Measurements from ENCODE around the gene PRR22. TPM values are rescaled to one million over a fixed set of nuclear protein-coding genes. Genes with fewer than 3 reads are reported as not detected.

Gene PRR22
- total RNA-seq, 1 experiment from 2014 or later, result 13.5 TPM

DNA sequence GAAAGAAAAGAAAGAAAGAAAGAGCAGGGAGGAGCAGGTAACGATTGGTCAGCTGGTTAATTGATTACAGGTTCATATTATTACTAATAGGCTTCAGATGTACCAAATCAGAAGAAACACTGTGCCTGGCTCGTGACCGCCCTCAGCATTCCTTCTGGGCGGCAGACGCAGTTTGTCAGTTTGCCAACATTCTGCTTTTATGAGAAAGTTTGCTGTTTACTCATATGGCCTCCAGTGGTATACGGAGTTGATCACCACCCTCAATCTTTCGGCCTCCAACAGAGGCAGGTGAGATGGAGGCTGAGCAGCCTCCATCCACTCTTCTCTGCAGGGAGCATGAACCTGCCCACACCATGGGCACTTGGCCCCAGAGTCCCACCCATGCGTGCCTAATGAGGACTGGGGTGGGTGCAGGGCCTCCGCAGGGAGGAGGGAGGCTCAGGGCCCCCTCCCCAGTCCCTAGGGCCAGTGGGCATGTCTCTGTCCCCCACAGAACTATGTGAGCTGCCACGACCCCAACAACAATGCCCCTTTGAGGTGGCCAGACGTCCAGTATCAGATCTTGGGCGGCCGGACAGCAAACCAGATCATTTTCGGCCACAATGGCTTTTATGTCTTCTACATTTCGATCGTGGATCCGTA lies 8.8 kb downstream of the PRR22 start:
- ChIA-PET CTCF (interaction anchor here (2.1 to 3.1 kb wide), 2 partner anchors 18 to 28 kb away, joined by 8 to 20 read pairs; no protein-coding TSS in a partner anchor), POLR2A (interaction anchor here (1.2 kb wide), 1 partner anchor 52 kb away, joined by 3 read pairs; no protein-coding TSS in a partner anchor), RAD21 (ENCODE audit: low non-redundant PET in 1 of 2, low total read pairs in 2 of 2, uncharacterized antibody in 2 of 2, unreplicated experiment in 2 of 2) (interaction anchor here in 1 of 2 experiments (0.6 kb wide), 1 partner anchor 18 kb away, joined by 3 read pairs; no protein-coding TSS in a partner anchor)
- Histone ChIP-seq H3K27ac (ENCODE audit: low read depth, low read length) (no peak overlapping the region), H2AFZ (ENCODE audit: low read depth, low read length, poor library complexity, severe bottlenecking) (no peak overlapping the region), H3K4me2 (ENCODE audit: low read length) (no peak overlapping the region), H3K9me3 (ENCODE audit: control insufficient read depth in 1 of 2, insufficient read depth in 1 of 2, low read depth in 1 of 2, low read length in 2 of 2) (no peaks in the 10 kb centered on the region), H3K36me3 (ENCODE audit: control insufficient read depth in 1 of 2, insufficient read depth in 2 of 2, low read length in 2 of 2) (no peaks in the 10 kb centered on the region), H3K4me3 (replicated peaks in 1 of 2; ENCODE audit: low read depth in 1 of 2, low read length in 2 of 2) (no peak overlapping the region), H3K9me2 (ENCODE audit: insufficient read depth) (no peaks in the 10 kb centered on the region), H3K79me2 (ENCODE audit: insufficient read depth, low read length) (no peaks in the 10 kb centered on the region), H3K9ac (ENCODE audit: low read length) (no peak overlapping the region), H3K4me1 (ENCODE audit: control insufficient read depth in 1 of 2, insufficient read depth in 2 of 2, low read length in 2 of 2) (peaks cover 0 to 11% of the 10 kb centered on the region in 2 experiments; a peak in 3 of 4 replicates), H3K27me3 (ENCODE audit: insufficient read depth, low read length) (no peaks in the 10 kb centered on the region), H4K20me1 (ENCODE audit: insufficient read depth) (no peaks in the 10 kb centered on the region)
- DNase-seq (ENCODE audit: low read depth, low spot score) (no peak), ATAC-seq (no peak)
- no TSS peak for BruUV-seq (replicated peaks)
- no peak for TF ChIP-seq TCF7L2 (IDR thresholded peaks at IDR 0.05; ENCODE audit: borderline replicate concordance, extremely low read depth, insufficient read depth, insufficient read length)
- TF ChIP-seq, protein P1, sequence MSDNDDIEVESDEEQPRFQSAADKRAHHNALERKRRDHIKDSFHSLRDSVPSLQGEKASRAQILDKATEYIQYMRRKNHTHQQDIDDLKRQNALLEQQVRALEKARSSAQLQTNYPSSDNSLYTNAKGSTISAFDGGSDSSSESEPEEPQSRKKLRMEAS (IDR thresholded peaks at IDR 0.05), result no peak
- TF ChIP-seq, protein P2, sequence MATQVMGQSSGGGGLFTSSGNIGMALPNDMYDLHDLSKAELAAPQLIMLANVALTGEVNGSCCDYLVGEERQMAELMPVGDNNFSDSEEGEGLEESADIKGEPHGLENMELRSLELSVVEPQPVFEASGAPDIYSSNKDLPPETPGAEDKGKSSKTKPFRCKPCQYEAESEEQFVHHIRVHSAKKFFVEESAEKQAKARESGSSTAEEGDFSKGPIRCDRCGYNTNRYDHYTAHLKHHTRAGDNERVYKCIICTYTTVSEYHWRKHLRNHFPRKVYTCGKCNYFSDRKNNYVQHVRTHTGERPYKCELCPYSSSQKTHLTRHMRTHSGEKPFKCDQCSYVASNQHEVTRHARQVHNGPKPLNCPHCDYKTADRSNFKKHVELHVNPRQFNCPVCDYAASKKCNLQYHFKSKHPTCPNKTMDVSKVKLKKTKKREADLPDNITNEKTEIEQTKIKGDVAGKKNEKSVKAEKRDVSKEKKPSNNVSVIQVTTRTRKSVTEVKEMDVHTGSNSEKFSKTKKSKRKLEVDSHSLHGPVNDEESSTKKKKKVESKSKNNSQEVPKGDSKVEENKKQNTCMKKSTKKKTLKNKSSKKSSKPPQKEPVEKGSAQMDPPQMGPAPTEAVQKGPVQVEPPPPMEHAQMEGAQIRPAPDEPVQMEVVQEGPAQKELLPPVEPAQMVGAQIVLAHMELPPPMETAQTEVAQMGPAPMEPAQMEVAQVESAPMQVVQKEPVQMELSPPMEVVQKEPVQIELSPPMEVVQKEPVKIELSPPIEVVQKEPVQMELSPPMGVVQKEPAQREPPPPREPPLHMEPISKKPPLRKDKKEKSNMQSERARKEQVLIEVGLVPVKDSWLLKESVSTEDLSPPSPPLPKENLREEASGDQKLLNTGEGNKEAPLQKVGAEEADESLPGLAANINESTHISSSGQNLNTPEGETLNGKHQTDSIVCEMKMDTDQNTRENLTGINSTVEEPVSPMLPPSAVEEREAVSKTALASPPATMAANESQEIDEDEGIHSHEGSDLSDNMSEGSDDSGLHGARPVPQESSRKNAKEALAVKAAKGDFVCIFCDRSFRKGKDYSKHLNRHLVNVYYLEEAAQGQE (IDR thresholded peaks at IDR 0.05; ENCODE audit: low read depth), result no peak
- no peak for TF ChIP-seq RAD21 (IDR thresholded peaks at IDR 0.05; ENCODE audit: low read depth)
- TF ChIP-seq EGR1 (IDR thresholded peaks at IDR 0.05; ENCODE audit: low read depth), result no peak
- TF ChIP-seq, protein P3, sequence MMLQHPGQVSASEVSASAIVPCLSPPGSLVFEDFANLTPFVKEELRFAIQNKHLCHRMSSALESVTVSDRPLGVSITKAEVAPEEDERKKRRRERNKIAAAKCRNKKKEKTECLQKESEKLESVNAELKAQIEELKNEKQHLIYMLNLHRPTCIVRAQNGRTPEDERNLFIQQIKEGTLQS (IDR thresholded peaks at IDR 0.05), result no peak
- no peak for TF ChIP-seq JUND (IDR thresholded peaks at IDR 0.05)
- TF ChIP-seq SRF (IDR thresholded peaks at IDR 0.05; ENCODE audit: low read depth), result no peak
- TF ChIP-seq SIN3A (IDR thresholded peaks at IDR 0.05; ENCODE audit: low read depth), result no peak
- TF ChIP-seq EZH2phosphoT487 (IDR thresholded peaks at IDR 0.05; ENCODE audit: borderline replicate concordance), result no peak
- TF ChIP-seq ZNF274 (IDR thresholded peaks at IDR 0.05; ENCODE audit: low read depth, low read length), result no peak
- TF ChIP-seq, protein P4, sequence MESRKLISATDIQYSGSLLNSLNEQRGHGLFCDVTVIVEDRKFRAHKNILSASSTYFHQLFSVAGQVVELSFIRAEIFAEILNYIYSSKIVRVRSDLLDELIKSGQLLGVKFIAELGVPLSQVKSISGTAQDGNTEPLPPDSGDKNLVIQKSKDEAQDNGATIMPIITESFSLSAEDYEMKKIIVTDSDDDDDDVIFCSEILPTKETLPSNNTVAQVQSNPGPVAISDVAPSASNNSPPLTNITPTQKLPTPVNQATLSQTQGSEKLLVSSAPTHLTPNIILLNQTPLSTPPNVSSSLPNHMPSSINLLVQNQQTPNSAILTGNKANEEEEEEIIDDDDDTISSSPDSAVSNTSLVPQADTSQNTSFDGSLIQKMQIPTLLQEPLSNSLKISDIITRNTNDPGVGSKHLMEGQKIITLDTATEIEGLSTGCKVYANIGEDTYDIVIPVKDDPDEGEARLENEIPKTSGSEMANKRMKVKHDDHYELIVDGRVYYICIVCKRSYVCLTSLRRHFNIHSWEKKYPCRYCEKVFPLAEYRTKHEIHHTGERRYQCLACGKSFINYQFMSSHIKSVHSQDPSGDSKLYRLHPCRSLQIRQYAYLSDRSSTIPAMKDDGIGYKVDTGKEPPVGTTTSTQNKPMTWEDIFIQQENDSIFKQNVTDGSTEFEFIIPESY (IDR thresholded peaks at IDR 0.05; ENCODE audit: extremely low read depth, insufficient replicate concordance, low read length), result no peak
- TF ChIP-seq, protein P5, sequence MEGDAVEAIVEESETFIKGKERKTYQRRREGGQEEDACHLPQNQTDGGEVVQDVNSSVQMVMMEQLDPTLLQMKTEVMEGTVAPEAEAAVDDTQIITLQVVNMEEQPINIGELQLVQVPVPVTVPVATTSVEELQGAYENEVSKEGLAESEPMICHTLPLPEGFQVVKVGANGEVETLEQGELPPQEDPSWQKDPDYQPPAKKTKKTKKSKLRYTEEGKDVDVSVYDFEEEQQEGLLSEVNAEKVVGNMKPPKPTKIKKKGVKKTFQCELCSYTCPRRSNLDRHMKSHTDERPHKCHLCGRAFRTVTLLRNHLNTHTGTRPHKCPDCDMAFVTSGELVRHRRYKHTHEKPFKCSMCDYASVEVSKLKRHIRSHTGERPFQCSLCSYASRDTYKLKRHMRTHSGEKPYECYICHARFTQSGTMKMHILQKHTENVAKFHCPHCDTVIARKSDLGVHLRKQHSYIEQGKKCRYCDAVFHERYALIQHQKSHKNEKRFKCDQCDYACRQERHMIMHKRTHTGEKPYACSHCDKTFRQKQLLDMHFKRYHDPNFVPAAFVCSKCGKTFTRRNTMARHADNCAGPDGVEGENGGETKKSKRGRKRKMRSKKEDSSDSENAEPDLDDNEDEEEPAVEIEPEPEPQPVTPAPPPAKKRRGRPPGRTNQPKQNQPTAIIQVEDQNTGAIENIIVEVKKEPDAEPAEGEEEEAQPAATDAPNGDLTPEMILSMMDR (IDR thresholded peaks at IDR 0.05 in 2 of 3, conservative IDR thresholded peaks at IDR 0.05 in 1 of 3; ENCODE audit: borderline replicate concordance in 1 of 3, insufficient read depth in 1 of 3, low read depth in 2 of 3, low read length in 2 of 3), result no peak
- TF ChIP-seq FOSL1 (IDR thresholded peaks at IDR 0.05; ENCODE audit: low read depth), result no peak
- no peak for TF ChIP-seq POLR2AphosphoS5 (IDR thresholded peaks at IDR 0.05; ENCODE audit: low read depth, low read length)
- intact Hi-C loops (cut with micrococcal nuclease), result no loop called here

Data from HCT116 (cell line).